K562 (cell line): ENCODE data around the gene DDX46. TPM values are rescaled to one million over a fixed set of nuclear protein-coding genes. Genes with fewer than 3 reads are reported as not detected.

ENCODE experiments used
- HCFC1 ChIP-seq: IDR thresholded peaks from 2 replicates; pipeline ENCODE4 v1.6.1; 2012; ENCODE audit warnings: low read depth, low read length, improper control_type of control experiment
- RNF2 ChIP-seq: sonication (generic); IDR thresholded peaks from 2 replicates; pipeline ENCODE4 v1.6.1; 2016
- ZBTB2 ChIP-seq: fragments of 450-650 bp; IDR thresholded peaks from 2 replicates; pipeline ENCODE4 v1.6.1; 2016; ENCODE audit warnings: antibody characterized with exemption
- polyA plus RNA-seq, 8 experiments: library from polyadenylated mRNA; depleted of rRNA in 4 of 8; stranded (reverse) in 5 of 8; unstranded in 3 of 8; fragments of >200 nt; fragmentation: Nextera tagmentation in 2 of 8; fragmentation: Illumina TruSeq in 1 of 8; extraction: Ambion mirVana in 2 of 8; extraction: Trizol in 1 of 8; gene quantifications; 2 replicates each; pipeline versions ENCODE4 v1.2.1 to v1.2.3, GENCODE V29; 2011 to 2014; ENCODE audit warnings: inconsistent platforms in 1 of 8, missing spikeins in 1 of 8
- total RNA-seq, 7 experiments: library from RNA; depleted of rRNA in 6 of 7; stranded (reverse); fragments of >200 nt in 6 of 7; fragmentation: Illumina TruSeq in 2 of 7; extraction: Trizol in 2 of 7; gene quantifications; 2 replicates each; pipeline versions ENCODE4 v1.2.1 to v1.2.3, GENCODE V29; 2011 to 2021; ENCODE audit warnings: low replicate concordance in 1 of 7
- TF ChIP-seq, protein P1 (sequence below): sonication (generic); formaldehyde crosslinking; IDR thresholded peaks from 2 replicates; pipeline ENCODE4 v1.8.0; 2023; ENCODE audit warnings: missing genetic modification reagents, mild to moderate bottlenecking, borderline replicate concordance

The DDX46 gene
- total and polyA plus RNA-seq, 9 of the 15 experiments (the other 6 are each of a cell fraction or from before 2014, with no cell fraction given): 26.2 to 99.0 (median 76.4) TPM

- TF ChIP-seq, protein P1, sequence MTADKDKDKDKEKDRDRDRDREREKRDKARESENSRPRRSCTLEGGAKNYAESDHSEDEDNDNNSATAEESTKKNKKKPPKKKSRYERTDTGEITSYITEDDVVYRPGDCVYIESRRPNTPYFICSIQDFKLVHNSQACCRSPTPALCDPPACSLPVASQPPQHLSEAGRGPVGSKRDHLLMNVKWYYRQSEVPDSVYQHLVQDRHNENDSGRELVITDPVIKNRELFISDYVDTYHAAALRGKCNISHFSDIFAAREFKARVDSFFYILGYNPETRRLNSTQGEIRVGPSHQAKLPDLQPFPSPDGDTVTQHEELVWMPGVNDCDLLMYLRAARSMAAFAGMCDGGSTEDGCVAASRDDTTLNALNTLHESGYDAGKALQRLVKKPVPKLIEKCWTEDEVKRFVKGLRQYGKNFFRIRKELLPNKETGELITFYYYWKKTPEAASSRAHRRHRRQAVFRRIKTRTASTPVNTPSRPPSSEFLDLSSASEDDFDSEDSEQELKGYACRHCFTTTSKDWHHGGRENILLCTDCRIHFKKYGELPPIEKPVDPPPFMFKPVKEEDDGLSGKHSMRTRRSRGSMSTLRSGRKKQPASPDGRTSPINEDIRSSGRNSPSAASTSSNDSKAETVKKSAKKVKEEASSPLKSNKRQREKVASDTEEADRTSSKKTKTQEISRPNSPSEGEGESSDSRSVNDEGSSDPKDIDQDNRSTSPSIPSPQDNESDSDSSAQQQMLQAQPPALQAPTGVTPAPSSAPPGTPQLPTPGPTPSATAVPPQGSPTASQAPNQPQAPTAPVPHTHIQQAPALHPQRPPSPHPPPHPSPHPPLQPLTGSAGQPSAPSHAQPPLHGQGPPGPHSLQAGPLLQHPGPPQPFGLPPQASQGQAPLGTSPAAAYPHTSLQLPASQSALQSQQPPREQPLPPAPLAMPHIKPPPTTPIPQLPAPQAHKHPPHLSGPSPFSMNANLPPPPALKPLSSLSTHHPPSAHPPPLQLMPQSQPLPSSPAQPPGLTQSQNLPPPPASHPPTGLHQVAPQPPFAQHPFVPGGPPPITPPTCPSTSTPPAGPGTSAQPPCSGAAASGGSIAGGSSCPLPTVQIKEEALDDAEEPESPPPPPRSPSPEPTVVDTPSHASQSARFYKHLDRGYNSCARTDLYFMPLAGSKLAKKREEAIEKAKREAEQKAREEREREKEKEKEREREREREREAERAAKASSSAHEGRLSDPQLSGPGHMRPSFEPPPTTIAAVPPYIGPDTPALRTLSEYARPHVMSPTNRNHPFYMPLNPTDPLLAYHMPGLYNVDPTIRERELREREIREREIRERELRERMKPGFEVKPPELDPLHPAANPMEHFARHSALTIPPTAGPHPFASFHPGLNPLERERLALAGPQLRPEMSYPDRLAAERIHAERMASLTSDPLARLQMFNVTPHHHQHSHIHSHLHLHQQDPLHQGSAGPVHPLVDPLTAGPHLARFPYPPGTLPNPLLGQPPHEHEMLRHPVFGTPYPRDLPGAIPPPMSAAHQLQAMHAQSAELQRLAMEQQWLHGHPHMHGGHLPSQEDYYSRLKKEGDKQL (CRISPR knock-in tag): no peak
- TF ChIP-seq ZBTB2: no peak
- no peak for TF ChIP-seq HCFC1
- no peak for TF ChIP-seq RNF2
Observed at GRCh38 chr5:134791580-134791979, 33.0 kb downstream of the DDX46 start (continued).
